GM21737 (cell line): ENCODE results near the gene SOX4.

ENCODE experiments used
- ATAC-seq: cut with Tn5 transposase; IDR thresholded peaks from one replicate; pipeline ENCODE4 v1.9.1; 2021; ENCODE audit warnings: mild to moderate bottlenecking, moderate library complexity; ENCODE audit not compliant: unreplicated experiment

Gene SOX4

DNA sequence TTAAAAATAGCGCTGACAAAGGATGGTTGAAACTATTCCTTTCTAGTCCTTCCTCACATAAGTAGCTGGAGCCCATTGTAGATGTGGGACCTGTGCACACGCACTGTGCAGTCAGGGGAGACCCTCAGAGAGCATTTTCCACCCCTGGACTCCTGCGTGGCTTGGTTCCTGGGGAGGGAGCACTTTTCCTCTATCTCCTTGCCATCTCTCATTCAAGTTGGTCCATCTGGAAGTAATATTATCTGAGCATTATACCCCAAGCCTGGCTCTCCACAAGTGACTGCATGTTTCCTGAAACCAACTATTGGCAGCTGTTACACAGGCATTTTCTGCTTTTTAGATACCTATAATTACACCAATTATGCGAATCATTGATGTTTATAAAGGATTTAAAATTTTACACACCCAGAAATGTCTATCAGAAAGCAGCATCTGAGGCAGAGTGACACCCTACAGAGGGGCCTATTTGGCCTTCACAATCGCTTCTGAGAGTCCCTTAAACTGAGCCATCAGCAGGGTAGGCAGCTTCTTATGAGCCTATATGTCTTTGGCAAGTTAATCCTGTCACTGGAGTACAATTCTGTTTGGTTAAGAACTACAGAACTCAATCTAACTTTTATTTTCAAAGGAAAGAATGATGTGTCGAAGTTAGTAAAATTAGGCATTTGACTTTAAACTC is 18.7 kb downstream of the SOX4 start:
- ATAC-seq, result no peak

DNA sequence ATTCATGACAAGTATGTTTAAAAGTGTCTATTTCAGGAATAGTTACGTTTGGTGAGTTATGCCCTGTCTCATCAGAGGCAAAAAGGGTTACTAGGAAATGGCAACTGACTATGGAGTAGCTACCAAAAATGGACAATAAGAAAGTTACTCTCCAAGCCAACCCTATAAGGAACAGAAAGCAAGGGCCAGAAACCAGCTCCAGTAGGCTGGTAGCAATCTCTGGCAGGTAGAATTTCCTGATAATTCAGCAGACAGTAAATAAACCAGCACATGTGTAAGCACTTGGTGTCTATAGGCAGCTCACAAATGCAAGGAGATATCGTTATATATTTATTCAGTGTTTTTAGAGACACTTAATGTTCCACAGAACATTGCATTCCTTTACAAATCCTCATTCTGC is 20.3 kb downstream of the SOX4 start:
- ATAC-seq, result no peak

DNA sequence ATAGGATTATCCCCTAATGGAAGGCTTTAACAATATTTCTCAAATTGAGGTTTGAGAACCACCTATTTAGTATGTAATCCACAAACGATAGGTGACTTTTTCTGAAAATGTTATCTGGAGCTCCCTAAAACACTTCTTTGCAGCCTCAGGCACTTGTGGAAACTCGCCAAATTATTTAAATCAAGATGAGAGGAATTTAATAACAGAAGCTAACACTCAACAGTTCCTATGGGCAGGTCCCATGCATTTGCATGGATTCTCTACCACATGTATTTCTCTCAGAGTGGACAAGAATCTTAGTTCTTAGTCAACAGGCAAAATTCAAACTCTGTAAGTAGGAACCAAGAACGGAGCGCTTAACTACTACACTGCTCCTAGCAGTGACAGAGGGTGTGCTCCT is 20.7 kb downstream of the SOX4 start:
- no peak for ATAC-seq

DNA sequence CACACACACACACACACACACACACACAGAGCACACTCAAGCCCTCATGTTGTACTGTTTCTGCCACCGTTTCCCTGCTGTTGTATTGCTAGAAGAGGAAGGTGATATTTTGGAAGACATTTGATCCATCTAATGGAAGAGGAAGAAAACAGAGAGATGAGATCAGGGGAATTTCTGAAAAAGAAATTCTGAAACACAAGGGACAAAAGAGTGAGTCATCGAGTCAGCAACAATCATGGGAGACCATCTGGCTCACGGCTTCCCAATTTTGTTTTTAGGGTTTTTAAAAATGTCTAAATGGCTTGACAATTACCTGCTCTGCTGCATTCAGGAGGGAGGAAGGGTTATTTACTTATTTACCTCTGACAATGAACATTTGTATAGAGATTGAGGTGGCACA is 22.0 kb downstream of the SOX4 start:
- ATAC-seq, result no peak

DNA sequence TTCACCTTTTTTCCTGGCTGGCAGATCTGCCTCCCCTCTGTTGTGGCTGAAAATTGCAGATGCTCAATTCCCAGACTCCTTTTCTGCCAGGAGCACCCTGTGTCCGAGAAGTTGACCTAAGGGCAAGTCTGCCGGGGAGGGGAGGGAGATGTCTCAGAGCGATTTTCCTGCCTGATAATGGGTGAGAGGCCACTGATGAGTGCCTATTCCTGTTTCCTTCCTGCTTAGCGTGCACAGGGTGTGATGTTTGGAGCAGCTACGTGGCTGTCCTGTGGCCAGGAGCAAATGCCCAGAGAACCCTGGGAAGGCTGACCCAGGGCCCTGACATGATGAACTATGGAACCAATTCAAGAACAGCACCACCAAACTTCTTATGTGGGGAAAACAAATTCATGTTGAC is 22.5 kb downstream of the SOX4 start:
- ATAC-seq, result no peak

DNA sequence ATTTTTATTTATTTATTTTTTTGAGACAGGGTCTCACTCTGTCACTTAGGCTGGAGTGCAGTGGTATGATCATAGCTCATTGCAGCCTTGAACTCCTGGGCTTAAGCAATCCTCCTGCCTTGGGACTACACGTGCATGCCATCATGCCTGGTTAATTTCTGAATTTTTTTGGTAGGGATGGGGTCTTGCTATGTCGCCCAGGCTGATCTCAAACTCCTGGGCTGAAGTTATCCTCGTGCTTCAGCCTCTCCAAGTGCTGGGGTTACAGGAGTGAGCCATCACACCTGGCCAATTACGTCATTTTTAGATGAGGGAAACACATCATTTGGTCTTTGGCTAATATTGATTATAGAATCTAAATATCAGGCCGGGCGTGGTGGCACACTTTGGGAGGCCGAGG is 32.1 kb downstream of the SOX4 start:
- no peak for ATAC-seq

DNA sequence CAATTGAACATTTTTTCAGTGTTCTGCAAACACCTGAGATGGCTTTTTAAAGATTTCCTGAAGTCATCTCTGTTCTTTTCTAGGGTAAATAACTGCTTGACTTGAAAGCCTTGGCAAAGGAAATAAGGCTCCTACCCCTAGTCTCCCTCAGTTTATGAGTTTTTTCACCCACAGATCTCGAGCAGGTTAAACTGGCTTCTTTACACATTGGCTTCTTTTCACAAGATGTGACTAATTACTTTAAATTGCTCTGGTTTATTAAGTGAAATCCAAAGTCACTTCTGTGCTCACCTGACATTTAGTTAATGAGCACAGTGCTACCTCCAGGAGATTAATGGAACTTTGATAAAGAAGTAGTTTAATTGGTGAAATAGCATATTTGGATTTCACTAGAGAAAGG is 33.2 kb downstream of the SOX4 start:
- no peak for ATAC-seq

DNA sequence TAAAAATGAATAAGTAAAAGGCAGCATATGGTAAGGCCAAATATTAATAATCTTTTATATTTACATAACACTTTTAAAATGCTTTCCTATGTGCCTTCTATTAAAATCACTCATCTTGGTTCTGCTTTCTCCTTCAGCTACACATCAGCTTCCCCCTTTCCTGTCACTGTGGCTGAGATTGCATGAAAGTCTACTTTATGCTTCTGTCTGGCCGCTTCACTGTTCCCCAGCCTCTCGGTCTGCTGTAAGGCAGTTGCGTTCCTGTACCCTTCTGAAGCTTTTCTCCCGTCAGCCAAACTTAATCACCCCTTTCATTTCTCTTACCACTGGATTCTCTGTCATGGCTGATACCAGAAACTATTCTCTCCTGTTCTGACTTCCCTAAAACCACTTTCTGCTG is 34.6 kb downstream of the SOX4 start:
- no peak for ATAC-seq

DNA sequence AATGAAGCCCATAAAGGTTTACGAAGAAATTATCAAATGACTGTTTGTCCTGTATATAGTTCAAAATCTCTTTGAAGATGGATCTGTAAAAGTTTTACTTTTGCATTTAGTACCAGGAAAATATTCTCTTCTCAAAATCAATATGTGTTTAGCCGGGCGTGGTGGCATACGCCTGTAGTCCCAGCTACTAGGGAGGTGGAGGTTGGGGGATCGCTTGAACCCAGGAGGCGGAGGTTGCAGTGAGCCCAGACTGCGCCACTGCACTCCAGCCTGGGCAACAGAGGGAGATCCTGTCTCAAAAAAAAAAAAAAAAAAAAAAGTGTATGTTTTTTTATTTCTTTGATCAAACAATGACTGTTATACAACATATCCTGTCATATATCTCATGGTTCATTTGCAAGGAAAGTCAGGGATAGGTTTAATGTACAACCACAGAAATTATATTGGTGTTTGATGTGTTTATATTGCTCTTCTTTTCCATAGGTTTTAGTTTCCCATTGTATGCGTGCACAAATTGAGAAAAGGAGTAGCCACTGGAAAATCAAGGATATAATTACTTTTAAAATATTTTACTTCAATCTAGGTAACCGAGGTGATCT is 40.1 kb downstream of the SOX4 start:
- no peak for ATAC-seq

DNA sequence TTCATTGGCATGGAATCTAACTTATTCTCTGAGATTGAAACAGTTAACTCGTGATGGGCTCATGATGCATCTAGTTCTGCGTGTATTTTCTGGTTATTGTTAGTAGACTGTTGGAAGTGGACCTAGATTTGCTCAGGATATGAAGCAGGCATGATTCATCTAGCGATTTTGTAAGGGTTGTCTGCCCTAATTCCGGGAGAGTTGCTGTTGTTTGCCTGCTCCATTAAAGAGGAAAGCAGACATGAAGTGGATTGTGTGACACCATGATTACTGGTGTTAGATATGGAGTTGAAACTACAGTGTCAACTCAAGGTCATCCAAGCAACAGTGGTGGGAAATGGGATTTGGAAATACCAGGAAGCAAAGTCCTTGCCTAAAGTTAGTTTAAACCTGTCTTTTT is 41.0 kb downstream of the SOX4 start:
- ATAC-seq, result no peak

DNA sequence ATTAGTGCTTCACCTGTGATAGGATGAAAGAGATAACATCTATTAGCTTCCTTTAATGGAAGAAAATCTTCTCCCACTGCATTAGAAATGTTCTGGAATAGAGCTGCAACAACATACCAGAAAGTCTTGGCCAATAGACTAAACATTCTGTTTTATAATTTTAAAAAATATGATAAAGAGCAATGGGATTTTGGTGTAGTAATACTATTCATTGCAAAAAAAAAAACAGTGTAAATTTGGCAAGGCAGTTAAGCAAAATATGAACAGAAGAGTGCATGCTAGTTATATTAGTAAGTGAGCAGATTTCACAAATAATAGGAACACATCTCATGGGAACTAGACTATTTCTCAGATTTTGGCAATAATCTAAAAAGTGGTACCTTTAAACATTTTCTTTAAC is 43.3 kb downstream of the SOX4 start:
- no peak for ATAC-seq

DNA sequence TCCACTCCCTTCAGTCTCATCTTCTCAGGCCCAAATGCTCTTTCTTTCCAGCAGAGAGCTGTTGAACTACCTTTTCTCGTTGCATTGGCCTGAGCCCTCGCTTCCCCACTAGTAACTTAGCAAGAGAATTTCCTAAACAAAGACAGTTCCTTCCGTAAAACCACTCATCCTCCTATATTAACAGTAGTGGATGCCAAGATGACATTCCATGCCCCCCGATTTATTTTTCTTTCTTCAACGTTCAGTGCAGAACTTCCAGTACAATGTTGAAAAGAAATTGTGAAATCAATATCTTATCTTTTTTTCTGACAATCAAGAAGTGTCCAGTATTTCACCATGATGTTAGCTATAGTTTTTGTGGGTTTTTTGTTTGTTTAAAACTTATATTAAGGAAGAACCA is 45.8 kb downstream of the SOX4 start:
- ATAC-seq, result no peak
